Umbilical cord (tissue), 2 donors: ENCODE data around the gene BRD1. TPM values are rescaled to one million over a fixed set of nuclear protein-coding genes. Genes with fewer than 3 reads are reported as not detected.
"Not testable (repeated sequence)": the region's sequence is repeated elsewhere in the genome, so short reads cannot be mapped to it uniquely, and the experiment has no call there.

Experiments
- DNase-seq: peaks from one replicate; pipeline ENCODE4 v3.0.0-alpha.2; 2015; ENCODE audit warnings: low spot score
- total RNA-seq: library from RNA; depleted of rRNA; stranded (reverse); fragments of >200 nt; gene quantifications from one replicate; pipeline ENCODE4 v1.2.3, GENCODE V29; 2014; ENCODE audit warnings: low replicate concordance; ENCODE audit not compliant: insufficient read depth

The BRD1 gene
- total RNA-seq, 1 donor from 2014 or later = 30.6 TPM

- no peak for DNase-seq
Observed at GRCh38 chr22:49770547-49771265, 57.0 kb downstream of the BRD1 start.

- no peak for DNase-seq
Observed at GRCh38 chr22:49769691-49770546, 57.8 kb downstream of the BRD1 start.

- DNase-seq = no peak
Observed at GRCh38 chr22:49768951-49769690, 58.6 kb downstream of the BRD1 start.

GRCh38 chr22:49768077-49768910, 59.4 kb downstream of the BRD1 start:
- DNase-seq = no peak

- no peak for DNase-seq
Observed at GRCh38 chr22:49767355-49768062, 60.2 kb downstream of the BRD1 start.

GRCh38 chr22:49765951-49766350, 61.7 kb downstream of the BRD1 start:
- DNase-seq = no peak

GRCh38 chr22:49765091-49765771, 62.4 kb downstream of the BRD1 start:
- DNase-seq = no peak

- DNase-seq = no peak
Observed at GRCh38 chr22:49764127-49764581, 63.5 kb downstream of the BRD1 start.

GRCh38 chr22:49763696-49764095, 64.0 kb downstream of the BRD1 start:
- DNase-seq = no peak

- DNase-seq = no peak
Observed at GRCh38 chr22:49763138-49763537, 64.5 kb downstream of the BRD1 start.

- not testable (repeated sequence) for DNase-seq
Observed at GRCh38 chr22:49762571-49762970, 65.1 kb downstream of the BRD1 start.

- DNase-seq = no peak
Observed at GRCh38 chr22:49761836-49762235, 65.8 kb downstream of the BRD1 start.

GRCh38 chr22:49760630-49761571, 66.8 kb downstream of the BRD1 start:
- DNase-seq = no peak

- DNase-seq = peak; percentile 17
Observed at GRCh38 chr22:49760280-49760629, 67.4 kb downstream of the BRD1 start.

GRCh38 chr22:49756676-49757075, 71.0 kb downstream of the BRD1 start:
- DNase-seq = no peak

GRCh38 chr22:49756201-49756600, 71.5 kb downstream of the BRD1 start:
- DNase-seq = no peak

GRCh38 chr22:49755631-49756001, 72.1 kb downstream of the BRD1 start:
- no peak for DNase-seq

- DNase-seq = no peak
Observed at GRCh38 chr22:49754696-49755630, 72.7 kb downstream of the BRD1 start.
